ENCODE measurements around the gene TREX2. TPM values are rescaled to one million over a fixed set of nuclear protein-coding genes. Genes with fewer than 3 reads are reported as not detected.

TREX2 gene
- total and polyA plus RNA-seq, 10 of the 15 experiments (the other 5 are each of a cell fraction or from before 2014, with no cell fraction given), result 0.09 to 0.97 (median 0.60) TPM; not detected in 3

DNA sequence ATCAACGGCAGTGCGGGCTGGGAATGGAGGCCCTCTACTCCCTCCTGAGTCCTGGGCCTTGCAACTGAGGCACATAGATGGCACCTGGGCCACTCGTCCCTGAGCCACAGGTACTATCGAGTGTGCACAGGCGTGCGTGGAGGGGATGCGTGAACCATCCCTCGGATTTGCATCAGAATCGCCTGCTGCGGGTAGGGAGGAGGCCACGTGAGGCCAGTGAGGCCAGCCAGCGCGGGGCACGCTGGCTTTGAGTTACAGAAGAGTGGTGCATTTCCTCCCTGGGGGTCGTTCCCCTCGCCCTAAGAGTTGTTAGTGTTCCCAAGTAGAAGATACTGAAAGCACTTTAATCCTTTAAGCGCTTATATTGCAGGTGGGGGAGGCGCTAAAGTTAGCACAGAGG is 24.0 kb downstream of the TREX2 start:
- Histone ChIP-seq H3K27me3 (replicated peaks in 1 of 2; ENCODE audit: control insufficient read depth in 2 of 2, insufficient read depth in 2 of 2, low read length in 1 of 2) (no peaks in the 10 kb centered on the region), H3K4me2 (ENCODE audit: control insufficient read depth, insufficient read depth) (no peak overlapping the region), H3K36me3 (ENCODE audit: control insufficient read depth in 2 of 2, insufficient read depth in 2 of 2, low read length in 1 of 2) (no peaks in the 10 kb centered on the region; a peak in 1 of 4 replicates), H4K20me1 (ENCODE audit: control insufficient read depth, insufficient read depth) (no peaks in the 10 kb centered on the region), H3K79me2 (ENCODE audit: control insufficient read depth, insufficient read depth, low read length) (no peaks in the 10 kb centered on the region), H3K4me3 (no peak overlapping the region), H3K4me1 (ENCODE audit: control insufficient read depth, insufficient read depth, low read length) (no peaks in the 10 kb centered on the region), H3K9me3 (replicated peaks; ENCODE audit: control insufficient read depth, insufficient read depth, low read length) (no peaks in the 10 kb centered on the region; the same call in 2 of the 3 replicates), H3K9ac (ENCODE audit: control insufficient read depth, insufficient read depth, low read length) (no peak overlapping the region), H3K27ac (ENCODE audit: control insufficient read depth, insufficient read depth) (no peak overlapping the region), H2AFZ (ENCODE audit: control insufficient read depth, low read depth, low read length) (no peak overlapping the region)
- no peak for ATAC-seq
- ChIA-PET POLR2A (no interaction called here), CTCF (no interaction called here), RAD21 (ENCODE audit: unreplicated experiment) (no interaction called here), SMC1A (ENCODE audit: uncharacterized antibody, unreplicated experiment) (no interaction called here)
- TF ChIP-seq RAD51 (IDR thresholded peaks at IDR 0.05) (no peak), RBBP5 (conservative IDR thresholded peaks at IDR 0.05) (no peak), SMAD1 (IDR thresholded peaks at IDR 0.05; ENCODE audit: low read depth, partially characterized antibody) (no peak), ZBED1 (IDR thresholded peaks at IDR 0.05; ENCODE audit: borderline replicate concordance) (no peak), KAT2A (conservative IDR thresholded peaks at IDR 0.05; ENCODE audit: control insufficient read depth, low read depth, low read length) (no peak)
- TF ChIP-seq, protein P1, sequence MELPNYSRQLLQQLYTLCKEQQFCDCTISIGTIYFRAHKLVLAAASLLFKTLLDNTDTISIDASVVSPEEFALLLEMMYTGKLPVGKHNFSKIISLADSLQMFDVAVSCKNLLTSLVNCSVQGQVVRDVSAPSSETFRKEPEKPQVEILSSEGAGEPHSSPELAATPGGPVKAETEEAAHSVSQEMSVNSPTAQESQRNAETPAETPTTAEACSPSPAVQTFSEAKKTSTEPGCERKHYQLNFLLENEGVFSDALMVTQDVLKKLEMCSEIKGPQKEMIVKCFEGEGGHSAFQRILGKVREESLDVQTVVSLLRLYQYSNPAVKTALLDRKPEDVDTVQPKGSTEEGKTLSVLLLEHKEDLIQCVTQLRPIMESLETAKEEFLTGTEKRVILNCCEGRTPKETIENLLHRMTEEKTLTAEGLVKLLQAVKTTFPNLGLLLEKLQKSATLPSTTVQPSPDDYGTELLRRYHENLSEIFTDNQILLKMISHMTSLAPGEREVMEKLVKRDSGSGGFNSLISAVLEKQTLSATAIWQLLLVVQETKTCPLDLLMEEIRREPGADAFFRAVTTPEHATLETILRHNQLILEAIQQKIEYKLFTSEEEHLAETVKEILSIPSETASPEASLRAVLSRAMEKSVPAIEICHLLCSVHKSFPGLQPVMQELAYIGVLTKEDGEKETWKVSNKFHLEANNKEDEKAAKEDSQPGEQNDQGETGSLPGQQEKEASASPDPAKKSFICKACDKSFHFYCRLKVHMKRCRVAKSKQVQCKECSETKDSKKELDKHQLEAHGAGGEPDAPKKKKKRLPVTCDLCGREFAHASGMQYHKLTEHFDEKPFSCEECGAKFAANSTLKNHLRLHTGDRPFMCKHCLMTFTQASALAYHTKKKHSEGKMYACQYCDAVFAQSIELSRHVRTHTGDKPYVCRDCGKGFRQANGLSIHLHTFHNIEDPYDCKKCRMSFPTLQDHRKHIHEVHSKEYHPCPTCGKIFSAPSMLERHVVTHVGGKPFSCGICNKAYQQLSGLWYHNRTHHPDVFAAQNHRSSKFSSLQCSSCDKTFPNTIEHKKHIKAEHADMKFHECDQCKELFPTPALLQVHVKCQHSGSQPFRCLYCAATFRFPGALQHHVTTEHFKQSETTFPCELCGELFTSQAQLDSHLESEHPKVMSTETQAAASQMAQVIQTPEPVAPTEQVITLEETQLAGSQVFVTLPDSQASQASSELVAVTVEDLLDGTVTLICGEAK (IDR thresholded peaks at IDR 0.05; ENCODE audit: borderline replicate concordance), result no peak
- no peak for DNase-seq (ENCODE audit: low read depth, low spot score)
- in situ Hi-C loops (cut with MboI) (no loop called here), intact Hi-C loops (cut with micrococcal nuclease; ENCODE audit: unreplicated experiment) (no loop called here)
- FAIRE-seq, result no peak
- WGBS (ENCODE audit: insufficient coverage, insufficient replicate concordance, low lambda C conversion rate, missing lambda C conversion rate), result 73% methylated on average over 18 of the region's 18 CpGs
- no TSS peak for BruUV-seq (replicated peaks)
